GM12872 (cell line): ENCODE data around the gene FBXO38.
A peak's percentile ranks its signal among the peaks of the same experiment; 100 is the strongest.

Experiments
- TF ChIP-seq, protein P1 (sequence below): IDR thresholded peaks from 3 replicates; pipeline ENCODE4 v1.5.1; 2011; ENCODE audit warnings: low read depth, mild to moderate bottlenecking, low read length, moderate library complexity; ENCODE audit not compliant: insufficient read depth

FBXO38 gene

DNA sequence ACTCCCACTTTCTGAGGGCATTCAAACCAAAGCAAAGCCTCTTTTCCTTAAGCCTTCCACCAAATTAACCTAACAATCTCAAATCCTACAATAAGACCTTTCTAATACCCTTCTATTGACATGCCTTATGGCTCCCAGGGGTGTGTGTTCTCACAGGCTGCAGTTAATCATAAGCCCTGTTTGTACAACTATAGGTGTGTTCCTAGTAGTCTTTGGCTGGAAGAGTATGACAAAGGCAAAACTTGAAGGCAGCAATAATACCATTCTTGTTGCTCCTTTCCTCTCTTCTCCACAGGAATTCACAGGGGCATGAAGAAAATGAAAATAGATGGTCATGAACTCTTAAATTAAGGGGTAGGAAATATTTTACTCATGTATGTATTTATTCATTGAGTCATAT, 10.9 kb upstream of the FBXO38 start:
- TF ChIP-seq, protein P1, sequence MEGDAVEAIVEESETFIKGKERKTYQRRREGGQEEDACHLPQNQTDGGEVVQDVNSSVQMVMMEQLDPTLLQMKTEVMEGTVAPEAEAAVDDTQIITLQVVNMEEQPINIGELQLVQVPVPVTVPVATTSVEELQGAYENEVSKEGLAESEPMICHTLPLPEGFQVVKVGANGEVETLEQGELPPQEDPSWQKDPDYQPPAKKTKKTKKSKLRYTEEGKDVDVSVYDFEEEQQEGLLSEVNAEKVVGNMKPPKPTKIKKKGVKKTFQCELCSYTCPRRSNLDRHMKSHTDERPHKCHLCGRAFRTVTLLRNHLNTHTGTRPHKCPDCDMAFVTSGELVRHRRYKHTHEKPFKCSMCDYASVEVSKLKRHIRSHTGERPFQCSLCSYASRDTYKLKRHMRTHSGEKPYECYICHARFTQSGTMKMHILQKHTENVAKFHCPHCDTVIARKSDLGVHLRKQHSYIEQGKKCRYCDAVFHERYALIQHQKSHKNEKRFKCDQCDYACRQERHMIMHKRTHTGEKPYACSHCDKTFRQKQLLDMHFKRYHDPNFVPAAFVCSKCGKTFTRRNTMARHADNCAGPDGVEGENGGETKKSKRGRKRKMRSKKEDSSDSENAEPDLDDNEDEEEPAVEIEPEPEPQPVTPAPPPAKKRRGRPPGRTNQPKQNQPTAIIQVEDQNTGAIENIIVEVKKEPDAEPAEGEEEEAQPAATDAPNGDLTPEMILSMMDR = no peak

DNA sequence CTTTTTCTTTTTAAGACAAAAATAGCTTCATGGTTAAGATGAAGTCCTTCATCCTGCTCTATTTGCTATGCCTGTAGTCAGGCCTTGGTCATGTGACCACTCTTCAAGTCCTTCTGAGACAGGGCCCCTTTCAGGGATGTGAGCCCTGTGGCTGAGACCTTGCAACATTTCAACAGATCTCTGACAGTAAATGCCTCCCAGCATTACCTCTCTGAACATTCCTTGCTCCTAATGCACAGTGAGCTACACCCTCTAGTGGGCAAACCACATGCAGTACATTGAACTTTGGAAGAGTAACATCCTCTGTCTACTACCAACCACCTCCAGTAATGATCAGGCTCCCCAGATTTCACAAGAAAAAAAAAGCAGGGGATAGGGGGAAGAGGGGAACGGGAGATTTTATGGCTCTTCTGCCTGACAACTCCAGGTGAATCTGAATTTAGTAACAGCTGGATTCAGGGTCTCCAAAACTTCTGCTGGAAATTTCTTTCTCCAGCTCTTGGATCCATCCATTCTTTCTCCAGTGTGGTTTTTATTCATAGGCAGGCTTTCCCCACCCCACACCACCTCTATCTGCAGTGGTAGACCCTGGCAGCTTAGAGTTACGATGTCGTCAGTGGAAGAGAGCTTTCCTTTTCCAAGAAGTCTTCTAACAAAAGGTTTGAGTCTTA, 8.9 kb upstream of the FBXO38 start:
- TF ChIP-seq, protein P1 = peak; percentile 83

DNA sequence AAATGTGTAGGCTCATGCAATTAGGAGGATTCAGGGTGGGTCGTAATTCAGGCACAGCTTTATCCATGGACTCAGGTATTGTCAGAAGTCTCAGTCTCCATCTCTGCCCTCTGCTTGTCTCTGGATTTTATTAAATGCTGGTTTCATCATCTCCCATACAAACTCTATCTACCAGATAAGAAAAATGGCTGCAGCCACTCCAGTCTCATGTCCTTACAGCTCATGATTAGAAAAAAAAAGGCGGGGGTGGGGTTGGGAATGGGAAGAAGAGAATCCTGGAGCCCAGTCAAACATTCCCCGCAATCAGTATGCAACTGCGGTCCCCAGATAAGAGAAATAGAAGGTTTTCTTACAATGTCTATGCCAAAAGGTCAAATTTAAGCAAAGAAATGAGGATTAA, 7.6 kb upstream of the FBXO38 start:
- TF ChIP-seq, protein P1 = no peak

DNA sequence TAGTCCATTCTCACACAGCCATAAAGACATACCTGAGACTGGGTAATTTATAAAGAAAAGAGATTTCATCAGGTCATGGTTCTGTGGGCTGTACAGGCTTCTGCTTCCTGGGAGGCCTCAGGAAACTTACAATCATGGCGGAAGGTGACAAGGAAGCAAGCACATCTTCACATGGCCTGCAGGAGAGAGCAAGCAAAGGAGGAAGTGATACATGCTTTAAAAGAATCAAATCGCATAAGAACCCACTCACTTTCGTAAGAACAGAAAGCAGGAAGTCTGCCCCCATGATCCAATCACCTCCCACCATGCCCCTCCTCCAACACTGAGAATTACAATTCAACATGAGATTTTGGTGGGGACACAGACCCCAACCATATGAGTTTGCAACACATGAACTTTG, 5.1 kb upstream of the FBXO38 start:
- TF ChIP-seq, protein P1 = no peak

DNA sequence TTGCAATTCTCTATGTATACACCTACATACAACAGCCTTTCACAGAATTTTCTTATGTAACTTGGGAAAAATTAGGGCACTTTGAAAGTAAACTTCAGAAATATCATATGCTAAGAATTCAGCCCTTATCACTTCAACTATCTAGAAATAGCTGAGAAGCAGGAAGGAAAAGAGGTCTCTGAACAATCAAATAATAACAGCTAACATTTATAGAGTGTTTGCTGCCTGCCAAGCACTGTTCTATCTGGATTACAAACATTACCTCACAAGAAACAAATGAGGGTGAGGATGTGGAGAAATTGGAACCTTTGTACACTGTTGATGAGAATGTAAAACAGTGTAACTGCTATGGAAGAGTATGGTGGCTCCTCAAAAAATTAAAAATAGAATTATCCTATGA, 4.4 kb upstream of the FBXO38 start:
- TF ChIP-seq, protein P1 = no peak

DNA sequence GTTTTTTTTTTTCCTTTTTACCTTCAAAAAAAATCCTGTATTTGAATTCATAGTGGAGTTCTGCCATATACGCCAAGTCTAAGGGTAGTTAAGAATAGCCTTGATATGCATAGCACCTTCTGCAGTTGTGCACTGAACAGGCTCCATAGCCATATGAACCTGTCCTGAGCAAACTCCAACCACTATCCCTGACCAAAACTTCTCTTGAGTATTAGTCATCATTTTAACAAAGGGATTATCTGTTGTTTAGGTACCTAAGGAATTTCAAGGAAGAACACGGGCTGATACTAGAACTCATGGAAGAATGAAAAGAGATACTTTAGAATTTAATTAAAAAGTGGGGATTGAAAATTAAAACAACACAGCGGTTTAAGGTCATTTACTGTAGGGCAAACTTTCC, 1.9 kb upstream of the FBXO38 start:
- TF ChIP-seq, protein P1 = no peak

DNA sequence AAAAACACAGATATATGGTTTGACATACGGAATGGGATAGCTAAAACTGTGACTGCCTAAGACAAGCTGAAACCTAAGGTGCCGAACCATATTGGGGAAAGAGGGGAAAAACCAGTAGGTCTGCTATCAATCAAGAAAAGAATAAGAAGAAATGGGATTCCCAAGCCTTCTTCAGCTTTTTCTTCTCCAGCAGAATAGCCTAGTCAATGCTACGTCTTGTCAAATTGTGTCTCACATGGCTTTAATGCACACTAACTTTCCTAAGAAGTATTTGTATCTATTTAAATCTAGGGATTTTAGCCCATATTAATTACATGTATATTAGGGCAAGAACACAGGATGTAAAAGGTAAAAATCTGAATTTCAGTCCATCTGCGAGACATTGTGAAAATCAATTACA, 797 bp upstream of the FBXO38 start:
- TF ChIP-seq, protein P1 = no peak
